GM12874 (cell line): ENCODE measurements around the gene PNMT.

Source experiments
- TF ChIP-seq, protein P1 (sequence below): IDR thresholded peaks from 2 replicates; pipeline ENCODE4 v1.5.1; 2011; ENCODE audit warnings: low read depth, mild to moderate bottlenecking, control low read depth, low read length, moderate library complexity; ENCODE audit not compliant: insufficient read depth

PNMT gene

DNA sequence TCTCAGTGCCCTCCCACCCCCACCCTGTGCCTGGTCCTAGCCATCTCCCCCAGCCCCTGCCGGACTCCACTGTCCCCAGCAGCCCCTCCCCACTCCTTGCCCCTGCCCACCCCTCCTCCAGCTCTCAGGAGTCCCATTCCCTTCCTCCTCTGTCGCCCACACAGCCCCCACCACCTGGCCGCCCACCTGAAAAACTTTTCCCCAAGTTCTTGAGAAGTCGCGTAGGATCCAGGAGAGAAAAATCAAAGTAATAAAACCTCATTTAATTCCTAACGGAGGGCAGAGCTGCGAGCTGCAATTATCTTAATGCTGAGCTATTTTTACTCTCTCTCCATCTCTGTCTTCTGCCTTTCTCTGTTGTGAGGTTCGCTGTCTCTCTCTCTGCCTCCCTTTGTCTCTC is 43.9 kb upstream of the PNMT start:
- TF ChIP-seq, protein P1, sequence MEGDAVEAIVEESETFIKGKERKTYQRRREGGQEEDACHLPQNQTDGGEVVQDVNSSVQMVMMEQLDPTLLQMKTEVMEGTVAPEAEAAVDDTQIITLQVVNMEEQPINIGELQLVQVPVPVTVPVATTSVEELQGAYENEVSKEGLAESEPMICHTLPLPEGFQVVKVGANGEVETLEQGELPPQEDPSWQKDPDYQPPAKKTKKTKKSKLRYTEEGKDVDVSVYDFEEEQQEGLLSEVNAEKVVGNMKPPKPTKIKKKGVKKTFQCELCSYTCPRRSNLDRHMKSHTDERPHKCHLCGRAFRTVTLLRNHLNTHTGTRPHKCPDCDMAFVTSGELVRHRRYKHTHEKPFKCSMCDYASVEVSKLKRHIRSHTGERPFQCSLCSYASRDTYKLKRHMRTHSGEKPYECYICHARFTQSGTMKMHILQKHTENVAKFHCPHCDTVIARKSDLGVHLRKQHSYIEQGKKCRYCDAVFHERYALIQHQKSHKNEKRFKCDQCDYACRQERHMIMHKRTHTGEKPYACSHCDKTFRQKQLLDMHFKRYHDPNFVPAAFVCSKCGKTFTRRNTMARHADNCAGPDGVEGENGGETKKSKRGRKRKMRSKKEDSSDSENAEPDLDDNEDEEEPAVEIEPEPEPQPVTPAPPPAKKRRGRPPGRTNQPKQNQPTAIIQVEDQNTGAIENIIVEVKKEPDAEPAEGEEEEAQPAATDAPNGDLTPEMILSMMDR = no peak

DNA sequence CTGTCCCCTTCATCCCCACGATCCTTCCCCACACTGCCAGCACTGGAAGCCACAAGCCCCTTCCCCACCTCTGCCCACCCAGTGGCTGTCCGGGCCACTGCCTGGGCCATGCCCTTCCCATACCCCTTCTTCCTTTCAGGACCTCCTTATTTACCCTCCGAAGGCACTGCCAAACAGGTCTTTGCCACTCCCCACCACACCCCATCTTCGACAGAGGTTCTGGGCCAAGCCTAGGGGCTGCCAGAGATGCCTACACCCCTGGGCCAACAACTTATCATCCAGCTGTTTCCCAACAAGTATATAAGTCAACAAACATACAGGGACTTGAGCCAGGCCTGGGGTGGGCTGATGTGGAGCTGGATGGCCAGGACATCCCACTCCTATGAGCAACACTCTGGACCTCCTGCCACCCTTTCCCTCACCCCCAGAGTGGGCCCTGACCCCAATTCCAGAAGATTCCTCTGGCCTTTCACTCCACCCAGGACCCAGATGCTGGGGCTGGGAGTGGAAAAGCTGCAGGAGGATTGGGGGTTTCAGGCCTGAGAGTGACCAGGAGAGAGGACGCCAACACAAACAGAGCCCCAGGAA is 43.0 kb upstream of the PNMT start:
- TF ChIP-seq, protein P1 = no peak

DNA sequence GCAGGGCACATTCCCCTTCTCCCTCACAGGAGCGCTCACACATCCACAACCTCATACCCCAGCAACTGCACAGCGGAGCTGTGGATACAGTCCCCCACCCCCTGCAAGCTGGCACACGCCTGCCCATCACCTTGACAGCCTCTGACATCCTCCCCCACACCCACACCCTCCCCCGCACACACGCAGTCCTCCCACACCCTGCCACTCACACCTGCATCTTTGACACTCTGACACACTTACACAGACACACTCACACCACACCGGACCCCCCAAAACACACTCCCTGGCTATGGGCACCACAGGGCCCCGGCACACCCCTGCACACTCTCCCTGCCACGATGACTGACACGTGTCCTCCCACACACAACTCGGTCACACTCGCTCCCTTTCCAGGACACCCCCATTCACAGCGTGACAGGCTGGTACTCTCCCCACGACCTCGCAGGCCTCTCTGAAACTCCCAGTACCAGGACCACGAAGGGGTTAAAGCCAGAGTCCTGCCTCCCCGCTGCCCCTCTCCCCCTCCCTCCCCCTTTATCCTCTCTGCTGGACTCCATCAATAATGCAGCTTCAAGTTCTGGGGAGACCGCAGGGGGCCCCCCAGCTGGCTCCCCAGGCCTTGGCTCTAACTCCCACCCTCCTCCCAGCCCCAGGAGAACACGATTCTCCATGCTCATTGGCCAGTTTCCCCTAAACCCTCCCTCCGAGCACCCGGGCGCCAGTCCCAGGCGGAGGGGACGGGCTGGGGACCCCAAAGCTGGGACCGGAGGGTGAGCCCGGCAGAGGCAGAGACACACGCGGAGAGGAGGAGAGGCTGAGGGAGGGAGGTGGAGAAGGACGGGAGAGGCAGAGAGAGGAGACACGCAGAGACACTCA is 41.8 kb upstream of the PNMT start, which contains the start of gene PPP1R1B:
TSS of gene PPP1R1B (plus strand) at position 782 of the 876 bp plus-strand sequence. CDS start 441 bp downstream, outside the sequence.
- TF ChIP-seq, protein P1 = no peak

DNA sequence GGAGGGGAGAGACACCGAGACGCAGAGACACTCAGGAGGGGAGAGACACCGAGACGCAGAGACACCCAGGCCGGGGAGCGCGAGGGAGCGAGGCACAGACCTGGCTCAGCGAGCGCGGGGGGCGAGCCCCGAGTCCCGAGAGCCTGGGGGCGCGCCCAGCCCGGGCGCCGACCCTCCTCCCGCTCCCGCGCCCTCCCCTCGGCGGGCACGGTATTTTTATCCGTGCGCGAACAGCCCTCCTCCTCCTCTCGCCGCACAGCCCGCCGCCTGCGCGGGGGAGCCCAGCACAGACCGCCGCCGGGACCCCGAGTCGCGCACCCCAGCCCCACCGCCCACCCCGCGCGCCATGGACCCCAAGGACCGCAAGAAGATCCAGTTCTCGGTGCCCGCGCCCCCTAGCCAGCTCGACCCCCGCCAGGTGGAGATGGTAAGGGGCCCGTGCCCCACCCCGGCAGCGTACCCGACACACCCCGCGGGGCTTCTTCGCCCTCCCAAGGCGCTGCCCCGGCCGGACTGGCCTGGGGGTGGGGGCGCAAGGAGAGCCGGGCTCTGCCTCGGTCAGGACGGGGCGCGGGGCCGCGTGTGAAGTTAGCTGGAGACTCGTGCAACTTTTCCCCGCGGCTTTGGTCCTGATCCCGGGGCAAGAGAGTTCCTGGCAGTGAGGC is 41.1 kb upstream of the PNMT start:
- TF ChIP-seq, protein P1 = no peak

DNA sequence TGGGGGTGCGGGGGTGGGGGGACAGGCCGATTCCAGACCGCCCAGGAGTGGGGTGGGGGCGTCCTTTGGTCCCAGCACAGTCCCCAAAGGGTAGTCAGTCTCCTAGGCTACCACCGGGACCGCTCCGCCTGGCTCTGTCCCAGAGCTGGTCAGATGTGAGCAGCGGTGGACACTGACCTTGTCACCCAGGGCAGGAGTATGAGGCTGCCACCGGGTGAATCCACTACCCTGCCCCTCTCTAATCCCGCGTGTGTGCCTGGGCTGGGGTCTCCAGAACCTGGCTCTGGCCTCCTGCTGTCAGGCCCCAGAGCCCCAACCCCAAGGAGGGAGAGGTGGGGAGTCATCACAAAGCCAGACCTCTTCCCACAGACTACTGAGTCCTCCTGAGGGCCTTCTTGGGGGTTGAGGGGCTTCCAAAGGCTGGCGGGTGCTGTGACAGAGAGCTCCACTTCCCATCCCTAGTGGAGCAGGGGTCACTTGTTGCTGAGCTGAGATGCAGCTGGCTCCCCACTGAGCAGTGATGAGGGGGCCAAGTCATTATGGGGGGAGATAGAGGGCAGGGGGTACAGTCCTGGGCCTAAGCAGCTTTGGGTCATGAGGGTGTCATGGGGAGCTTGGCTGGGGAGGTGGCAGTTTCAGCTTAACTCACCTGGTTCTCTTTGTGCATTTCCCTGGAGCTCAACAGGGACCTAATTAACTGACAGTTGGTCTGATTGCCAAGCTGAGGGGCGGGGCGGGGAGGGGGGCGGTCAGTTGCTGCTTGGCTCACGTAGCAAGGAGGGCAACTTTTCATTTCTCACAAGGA is 40.3 kb upstream of the PNMT start:
- TF ChIP-seq, protein P1 = no peak

DNA sequence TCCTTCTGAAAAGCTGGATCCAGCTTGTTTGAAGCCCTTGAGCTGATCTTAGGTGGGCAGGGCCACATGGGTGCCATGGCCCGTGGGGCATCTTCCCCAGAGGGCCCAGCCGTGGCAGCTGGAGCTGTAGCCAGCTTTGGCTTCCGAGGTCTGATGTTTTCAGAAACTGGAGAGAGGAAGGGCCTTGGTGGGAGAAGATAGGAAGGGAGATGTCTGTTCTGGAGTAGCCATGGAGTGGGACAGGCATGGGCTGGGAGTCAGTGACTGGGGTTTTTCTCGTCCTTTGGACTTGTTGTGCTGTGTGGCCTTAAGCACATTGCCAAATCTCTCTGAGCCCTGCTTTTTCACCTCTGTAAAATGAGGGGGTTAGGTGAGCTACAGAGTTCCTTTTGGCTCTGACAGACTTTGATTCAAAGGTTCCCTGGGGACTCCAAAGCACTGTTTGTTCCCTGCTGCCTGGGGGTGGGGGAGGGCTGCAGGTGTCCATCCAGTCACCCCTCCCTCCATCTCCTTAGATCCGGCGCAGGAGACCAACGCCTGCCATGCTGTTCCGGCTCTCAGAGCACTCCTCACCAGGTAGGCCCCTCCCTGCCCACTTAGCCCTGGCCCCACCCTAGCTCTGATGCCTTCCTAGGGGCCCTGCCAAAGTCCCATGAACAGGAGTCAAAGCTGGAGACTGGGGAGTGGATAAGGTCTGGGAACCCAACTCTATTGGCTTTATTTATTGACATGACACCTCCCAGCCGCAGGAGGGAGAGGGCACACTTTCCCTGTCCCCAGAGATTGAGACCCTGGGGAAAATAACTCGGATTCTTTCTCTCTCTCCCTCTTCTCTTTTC is 39.4 kb upstream of the PNMT start:
- TF ChIP-seq, protein P1 = no peak
